ENCODE data around the gene BBS12. TPM values are rescaled to one million over a fixed set of nuclear protein-coding genes. Genes with fewer than 3 reads are reported as not detected.

BBS12 gene
- total RNA-seq, 3 donors from 2014 or later (not counting 1 experiment from before 2014, with no cell fraction given) = 0.85 to 1.9 (median 1.8) TPM

- no peaks in the 10 kb centered on the region for H3K36me3 ChIP-seq (ENCODE audit: control insufficient read depth, insufficient read depth, low read length)
- DNase-seq = no peak
- TF ChIP-seq, protein P1, sequence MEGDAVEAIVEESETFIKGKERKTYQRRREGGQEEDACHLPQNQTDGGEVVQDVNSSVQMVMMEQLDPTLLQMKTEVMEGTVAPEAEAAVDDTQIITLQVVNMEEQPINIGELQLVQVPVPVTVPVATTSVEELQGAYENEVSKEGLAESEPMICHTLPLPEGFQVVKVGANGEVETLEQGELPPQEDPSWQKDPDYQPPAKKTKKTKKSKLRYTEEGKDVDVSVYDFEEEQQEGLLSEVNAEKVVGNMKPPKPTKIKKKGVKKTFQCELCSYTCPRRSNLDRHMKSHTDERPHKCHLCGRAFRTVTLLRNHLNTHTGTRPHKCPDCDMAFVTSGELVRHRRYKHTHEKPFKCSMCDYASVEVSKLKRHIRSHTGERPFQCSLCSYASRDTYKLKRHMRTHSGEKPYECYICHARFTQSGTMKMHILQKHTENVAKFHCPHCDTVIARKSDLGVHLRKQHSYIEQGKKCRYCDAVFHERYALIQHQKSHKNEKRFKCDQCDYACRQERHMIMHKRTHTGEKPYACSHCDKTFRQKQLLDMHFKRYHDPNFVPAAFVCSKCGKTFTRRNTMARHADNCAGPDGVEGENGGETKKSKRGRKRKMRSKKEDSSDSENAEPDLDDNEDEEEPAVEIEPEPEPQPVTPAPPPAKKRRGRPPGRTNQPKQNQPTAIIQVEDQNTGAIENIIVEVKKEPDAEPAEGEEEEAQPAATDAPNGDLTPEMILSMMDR (IDR thresholded peaks at IDR 0.05) = no peak
- no peaks in the 10 kb centered on the region for H3K9me3 Mint-ChIP-seq
- H3K27me3 ChIP-seq (ENCODE audit: control insufficient read depth, insufficient read depth, low read length) = peaks cover 3% of the 10 kb centered on the region
- peaks cover 9% of the 10 kb centered on the region for H3K36me3 Mint-ChIP-seq
- intact Hi-C loops (cut with micrococcal nuclease) = no loop called here
- H3K4me1 ChIP-seq (ENCODE audit: control insufficient read depth, insufficient read depth, low read length) = no peaks in the 10 kb centered on the region
- no peak overlapping the region for H3K27ac ChIP-seq (ENCODE audit: low read length)
- no peak overlapping the region for H3K4me3 Mint-ChIP-seq
- no peak overlapping the region for H3K4me3 ChIP-seq (ENCODE audit: low read length)
- ATAC-seq = no peak
- no peaks in the 10 kb centered on the region for H3K9me3 ChIP-seq (ENCODE audit: control insufficient read depth, insufficient read depth, low read length)
- no peak overlapping the region for H3K27ac Mint-ChIP-seq
- H3K4me1 Mint-ChIP-seq = peaks cover 0 to 6% of the 10 kb centered on the region in 2 donors
- 85% methylated on average over 1 of the region's 1 CpG for WGBS (ENCODE audit: insufficient coverage)
- H3K27me3 Mint-ChIP-seq (ENCODE audit: low read depth in 2 of 2) = peaks cover 19 to 23% of the 10 kb centered on the region in 2 donors
Measured at GRCh38 chr4:122747068-122747467, 14.6 kb downstream of the BBS12 start.

GRCh38 chr4:122747883-122748282 is 15.4 kb downstream of the BBS12 start:
- ATAC-seq = no peak
- Mint-ChIP-seq H3K27me3 (ENCODE audit: low read depth in 2 of 2) (peaks cover 25 to 26% of the 10 kb centered on the region in 2 donors), H3K4me3 (no peak overlapping the region), H3K36me3 (peaks cover under 1% of the 10 kb centered on the region), H3K4me1 (peaks cover 0 to 6% of the 10 kb centered on the region in 2 donors), H3K9me3 (no peaks in the 10 kb centered on the region), H3K27ac (no peak overlapping the region)
- Histone ChIP-seq H3K27ac (ENCODE audit: low read length) (no peak overlapping the region), H3K27me3 (ENCODE audit: control insufficient read depth, insufficient read depth, low read length) (peaks cover 3% of the 10 kb centered on the region), H3K4me1 (ENCODE audit: control insufficient read depth, insufficient read depth, low read length) (no peaks in the 10 kb centered on the region), H3K36me3 (ENCODE audit: control insufficient read depth, insufficient read depth, low read length) (no peaks in the 10 kb centered on the region), H3K9me3 (ENCODE audit: control insufficient read depth, insufficient read depth, low read length) (no peaks in the 10 kb centered on the region), H3K4me3 (ENCODE audit: low read length) (no peak overlapping the region)
- 100% methylated on average over 1 of the region's 1 CpG for WGBS (ENCODE audit: insufficient coverage)
- DNase-seq = no peak
- TF ChIP-seq, protein P1 (IDR thresholded peaks at IDR 0.05) = no peak
- intact Hi-C loops (cut with micrococcal nuclease) = no loop called here

GRCh38 chr4:122749704-122750454 is 17.4 kb downstream of the BBS12 start:
- TF ChIP-seq, protein P1 (IDR thresholded peaks at IDR 0.05) = no peak
- H3K27me3 ChIP-seq (ENCODE audit: control insufficient read depth, insufficient read depth, low read length) = peaks cover 5% of the 10 kb centered on the region
- no peak overlapping the region for H3K4me3 Mint-ChIP-seq
- H3K9me3 ChIP-seq (ENCODE audit: control insufficient read depth, insufficient read depth, low read length) = no peaks in the 10 kb centered on the region
- H3K9me3 Mint-ChIP-seq = no peaks in the 10 kb centered on the region
- peaks cover 25 to 40% of the 10 kb centered on the region in 2 donors for H3K27me3 Mint-ChIP-seq (ENCODE audit: low read depth in 2 of 2)
- 79% methylated on average over 5 of the region's 5 CpGs for WGBS (ENCODE audit: insufficient coverage)
- H3K27ac ChIP-seq (ENCODE audit: low read length) = no peak overlapping the region
- H3K4me3 ChIP-seq (ENCODE audit: low read length) = no peak overlapping the region
- no peak overlapping the region for H3K27ac Mint-ChIP-seq
- intact Hi-C loops (cut with micrococcal nuclease) = loop anchor here (10.0 kb wide), 1 partner anchor 1575 kb away; no protein-coding TSS in a partner anchor
- H3K36me3 ChIP-seq (ENCODE audit: control insufficient read depth, insufficient read depth, low read length) = no peaks in the 10 kb centered on the region
- DNase-seq (no peak), ATAC-seq (no peak)
- no peaks in the 10 kb centered on the region for H3K4me1 ChIP-seq (ENCODE audit: control insufficient read depth, insufficient read depth, low read length)
- no peaks in the 10 kb centered on the region for H3K36me3 Mint-ChIP-seq
- peaks cover 0 to 6% of the 10 kb centered on the region in 2 donors for H3K4me1 Mint-ChIP-seq
